Suppressor macrophage (primary cell): ENCODE results near the gene OR2A7.
"Not testable (repeated sequence)": the region's sequence is repeated elsewhere in the genome, so short reads cannot be mapped to it uniquely, and the experiment has no call there.

Experiments used
- DNase-seq, 4 experiments: peaks; one replicate each; pipeline ENCODE4 v3.0.0-alpha.2; 2020 to 2022
- total RNA-seq, 17 experiments: gene quantifications; one replicate each; lab custom pipeline; 2026; ENCODE audit warnings: mixed read lengths in 6 of 17, inconsistent platforms in 3 of 17; lab: John Stamatoyannopoulos, UW

The OR2A7 gene, protein sequence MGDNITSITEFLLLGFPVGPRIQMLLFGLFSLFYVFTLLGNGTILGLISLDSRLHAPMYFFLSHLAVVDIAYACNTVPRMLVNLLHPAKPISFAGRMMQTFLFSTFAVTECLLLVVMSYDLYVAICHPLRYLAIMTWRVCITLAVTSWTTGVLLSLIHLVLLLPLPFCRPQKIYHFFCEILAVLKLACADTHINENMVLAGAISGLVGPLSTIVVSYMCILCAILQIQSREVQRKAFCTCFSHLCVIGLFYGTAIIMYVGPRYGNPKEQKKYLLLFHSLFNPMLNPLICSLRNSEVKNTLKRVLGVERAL
- total RNA-seq = 0 to 0.99 (median 0.07) reads per million in 17 experiments

DNA sequence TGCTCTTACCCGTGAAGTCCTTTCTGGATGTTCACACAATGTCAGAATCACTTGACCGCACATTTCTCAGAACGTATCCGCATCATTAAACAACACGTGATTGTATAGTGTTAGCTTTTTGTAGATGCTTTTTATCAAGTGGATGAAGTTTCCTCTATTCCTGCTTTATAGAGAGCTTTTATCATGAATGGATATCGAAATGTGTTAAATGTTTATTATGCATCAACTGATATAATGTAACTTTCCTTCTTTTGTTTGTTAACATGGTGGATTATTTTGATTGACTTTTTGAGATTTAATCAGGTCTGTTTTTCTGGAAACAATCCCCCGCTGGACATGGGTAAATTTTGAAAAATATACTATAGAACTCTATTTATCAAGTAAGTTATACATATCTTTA is at the start of gene OR2A7:
TSS of gene OR2A7 (minus strand) at position 101 of the 400 bp plus-strand sequence. CDS start 5,164 bp downstream, outside the sequence.
- peak in 1 of 4 experiments; percentile 0 for DNase-seq

DNA sequence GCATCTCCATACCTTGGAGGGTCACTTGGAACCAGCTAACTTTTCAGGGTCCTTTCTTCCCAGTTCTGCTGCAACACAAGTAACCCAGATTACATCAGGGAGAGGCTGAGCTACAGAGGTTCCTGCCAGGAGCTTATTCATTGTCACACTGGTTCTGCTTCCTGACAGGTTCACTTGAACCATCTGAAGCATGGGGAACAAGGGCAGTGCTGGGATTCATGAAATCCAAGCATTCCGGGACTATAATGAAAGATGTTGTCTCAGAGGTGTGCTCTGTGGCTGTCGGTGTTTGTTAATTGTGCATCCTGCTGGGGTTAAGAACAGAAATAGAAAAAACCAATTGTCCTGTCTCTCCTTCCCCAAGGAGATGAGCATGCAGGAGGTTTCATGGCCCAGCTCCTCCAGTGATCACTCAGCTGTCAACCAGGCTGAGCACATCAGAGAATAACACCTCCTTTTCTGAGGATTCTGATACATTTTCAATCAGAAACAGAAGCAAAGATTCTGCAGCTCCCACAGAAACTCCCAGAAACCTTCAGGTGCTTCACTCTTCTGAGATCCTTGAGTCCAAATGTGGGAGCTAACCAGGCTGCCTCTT is 47.4 kb upstream of the OR2A7 start, which contains the start of gene OR2A1:
TSS of gene OR2A1 (plus strand) at position 548 of the 598 bp plus-strand sequence. CDS start 5,706 bp downstream, outside the sequence.
- DNase-seq = not testable (repeated sequence)

GRCh38 chr7:144311218-144311617 is 46.6 kb upstream of the OR2A7 start:
- DNase-seq = not testable (repeated sequence)

GRCh38 chr7:144309702-144310101 is 45.1 kb upstream of the OR2A7 start:
- DNase-seq = not testable (repeated sequence)

DNA sequence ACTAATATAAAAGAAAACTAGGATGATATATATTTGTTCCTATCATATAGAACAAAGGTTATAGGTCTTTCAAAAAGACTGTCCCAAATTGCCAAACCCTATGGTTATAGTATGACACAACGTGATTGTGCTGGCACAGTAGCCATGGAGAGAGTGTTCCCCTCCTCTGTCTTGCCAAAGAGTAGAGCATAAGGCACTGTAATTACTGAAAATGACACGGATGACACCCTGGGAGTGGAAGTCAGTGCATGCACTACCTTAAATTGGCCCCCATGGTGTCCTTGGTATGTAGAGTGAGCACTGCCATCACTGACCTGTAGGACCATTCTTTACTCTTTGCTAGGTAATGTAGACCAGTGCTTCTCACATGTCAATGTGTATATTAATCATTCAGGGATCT is 40.6 kb upstream of the OR2A7 start:
- DNase-seq = not testable (repeated sequence)

DNA sequence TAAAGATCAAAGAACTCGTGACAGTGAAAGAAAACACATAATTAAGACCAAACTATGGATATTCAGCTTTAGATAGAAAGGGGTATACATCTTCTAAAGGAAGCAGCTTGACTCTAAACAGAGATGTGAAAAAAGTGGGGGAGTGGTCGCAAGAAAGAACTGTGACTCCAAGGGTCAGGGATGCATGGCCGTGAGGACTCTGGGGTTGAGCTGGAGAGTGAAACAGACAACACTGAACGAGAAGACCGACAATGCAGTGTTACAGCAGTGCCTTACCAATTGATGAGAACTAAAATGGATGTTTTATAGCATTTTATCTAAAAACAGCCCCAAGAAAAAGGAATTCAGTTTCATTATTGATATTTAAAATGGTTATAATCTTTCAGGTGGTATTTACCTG is 39.0 kb upstream of the OR2A7 start:
- DNase-seq = not testable (repeated sequence)

- DNase-seq = not testable (repeated sequence)
Measured at GRCh38 chr7:144302578-144303303, 38.1 kb upstream of the OR2A7 start.

DNA sequence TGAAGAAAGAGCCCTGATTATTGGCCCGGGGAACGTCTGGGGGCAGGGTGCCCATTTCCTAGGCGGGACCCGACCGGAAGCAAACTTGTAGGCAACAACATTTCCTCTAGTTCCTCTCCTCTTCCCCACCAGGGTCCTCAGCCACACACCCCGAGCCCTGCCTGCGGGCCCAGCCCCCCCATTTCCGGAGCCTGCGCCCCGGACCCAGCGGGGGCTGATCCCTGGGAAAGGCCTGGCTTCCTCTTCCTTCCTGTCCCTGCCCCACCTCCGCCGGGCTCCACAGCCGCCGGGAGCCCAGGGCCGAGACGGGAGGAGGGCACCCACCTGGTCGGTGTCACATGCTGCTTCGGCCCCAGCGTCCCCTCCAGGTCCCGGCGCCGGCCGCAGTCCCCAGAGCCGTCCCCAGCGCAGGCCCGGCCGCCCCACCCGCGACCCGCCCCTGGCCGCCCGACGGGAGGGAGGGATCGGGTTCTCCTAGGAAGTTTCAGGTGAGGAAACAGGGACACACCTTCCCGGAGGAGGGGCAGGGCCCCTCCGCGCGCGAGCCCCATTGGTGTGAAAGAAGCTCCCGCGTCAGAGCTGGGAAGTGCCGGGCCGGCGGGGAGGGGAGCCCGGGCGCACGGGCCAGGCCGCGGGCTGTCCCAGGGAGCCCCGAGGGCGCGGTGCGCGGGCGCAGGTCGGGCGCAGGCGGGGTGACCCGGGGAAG is 29.4 kb upstream of the OR2A7 start:
- DNase-seq = not testable (repeated sequence)

GRCh38 chr7:144292384-144293161 is 28.0 kb upstream of the OR2A7 start:
- not testable (repeated sequence) for DNase-seq

GRCh38 chr7:144291607-144292006 is 27.0 kb upstream of the OR2A7 start:
- peak in 3 of 4 experiments; percentile 0 to 20 (median 4) for DNase-seq

DNA sequence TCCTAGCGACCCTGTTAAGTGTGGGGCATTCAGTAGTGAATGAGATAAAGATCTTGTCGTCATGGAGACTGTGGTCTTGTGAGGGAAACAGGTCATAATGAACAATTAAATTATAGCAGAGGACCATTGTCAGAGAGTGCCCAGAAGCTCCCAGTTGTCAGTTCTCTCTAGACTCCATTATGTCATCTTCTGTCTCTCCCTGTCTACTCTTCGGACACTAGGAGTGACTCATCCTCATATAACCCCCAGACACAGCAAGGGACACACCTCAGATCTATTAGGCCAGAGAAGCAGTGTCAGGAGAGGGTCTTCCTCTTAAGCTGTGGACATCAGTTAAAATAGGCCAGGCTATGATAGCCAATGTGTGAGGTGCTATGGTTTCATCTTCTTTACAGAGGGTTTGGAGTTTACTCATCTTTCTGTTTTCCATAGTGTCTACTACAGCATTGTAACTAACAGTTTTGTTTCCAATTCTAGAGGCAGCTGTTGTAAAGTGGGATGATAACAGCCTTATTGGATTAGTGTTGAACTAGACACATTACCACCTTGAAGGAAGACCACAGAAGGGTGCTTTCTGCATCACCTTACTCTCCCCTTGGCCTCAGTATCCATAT is 22.7 kb upstream of the OR2A7 start:
- not testable (repeated sequence) for DNase-seq

DNA sequence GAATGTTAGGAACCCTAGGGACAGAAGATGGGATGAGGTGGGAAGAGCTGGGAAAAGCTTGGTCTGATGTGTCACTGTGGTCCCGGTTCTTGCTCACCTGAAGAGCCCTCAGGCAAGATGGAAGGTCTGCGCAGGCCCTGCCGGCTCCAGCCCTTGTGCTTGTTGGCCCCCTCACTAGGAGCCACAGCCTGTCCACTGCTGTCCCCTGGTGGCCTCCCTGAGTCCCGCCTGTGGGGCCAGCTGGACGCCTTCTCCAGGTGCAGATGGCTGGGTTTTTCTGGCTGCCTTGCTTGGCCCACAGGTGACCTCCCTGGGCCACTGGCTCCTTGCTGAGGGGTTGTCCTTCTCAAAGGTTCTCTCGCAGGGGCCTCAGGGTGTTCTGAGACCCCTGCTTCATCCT is 19.1 kb upstream of the OR2A7 start:
- not testable (repeated sequence) for DNase-seq

DNA sequence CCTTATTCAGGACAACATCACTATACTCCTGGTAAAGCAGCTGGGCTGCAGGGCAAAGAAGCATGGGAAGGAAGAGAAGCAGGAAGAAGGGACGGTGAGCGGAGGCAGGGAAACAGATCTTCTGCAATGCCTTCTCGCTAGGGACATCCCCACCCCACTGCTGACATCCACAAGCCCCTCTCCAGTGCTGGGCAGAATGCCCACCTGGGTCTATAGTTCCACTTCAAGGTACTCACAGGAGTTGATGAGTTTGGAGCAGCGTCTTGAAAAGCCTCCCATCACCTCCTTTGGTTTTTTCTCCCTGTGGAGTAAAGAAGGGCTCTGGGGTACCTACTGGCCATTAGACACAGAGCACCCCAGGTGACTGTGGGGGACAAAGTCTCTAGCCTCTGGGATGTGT is 17.9 kb upstream of the OR2A7 start:
- not testable (repeated sequence) for DNase-seq

GRCh38 chr7:144281981-144282380 is 17.4 kb upstream of the OR2A7 start:
- DNase-seq = not testable (repeated sequence)

DNA sequence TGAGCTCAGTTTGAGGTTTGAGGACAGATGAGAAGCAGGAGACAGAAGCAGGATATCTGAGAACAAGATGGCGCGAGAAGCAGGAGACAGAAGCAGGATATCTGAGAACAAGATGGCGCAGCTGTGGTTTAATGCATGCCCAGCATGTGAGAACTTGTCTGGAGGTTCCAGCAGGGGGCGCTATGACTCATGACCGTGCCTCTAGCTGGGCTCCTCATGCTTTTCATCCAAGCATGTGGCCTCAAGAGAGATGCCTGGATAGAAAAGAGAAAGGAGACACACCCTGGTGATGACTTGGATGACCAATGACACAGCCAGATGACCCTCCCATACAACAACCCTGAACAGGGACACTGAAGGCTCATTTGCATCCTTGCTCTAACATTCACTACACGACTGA is 15.4 kb upstream of the OR2A7 start:
- not testable (repeated sequence) for DNase-seq

GRCh38 chr7:144275281-144275680 is 10.7 kb upstream of the OR2A7 start:
- DNase-seq = not testable (repeated sequence)

GRCh38 chr7:144269188-144269587 is 4.6 kb upstream of the OR2A7 start, which contains the start of gene CTAGE8:
Gene CTAGE8 (minus strand): TSS chr7:144269288. CDS start chr7:144269250, 38 bp downstream.
- not testable (repeated sequence) for DNase-seq

DNA sequence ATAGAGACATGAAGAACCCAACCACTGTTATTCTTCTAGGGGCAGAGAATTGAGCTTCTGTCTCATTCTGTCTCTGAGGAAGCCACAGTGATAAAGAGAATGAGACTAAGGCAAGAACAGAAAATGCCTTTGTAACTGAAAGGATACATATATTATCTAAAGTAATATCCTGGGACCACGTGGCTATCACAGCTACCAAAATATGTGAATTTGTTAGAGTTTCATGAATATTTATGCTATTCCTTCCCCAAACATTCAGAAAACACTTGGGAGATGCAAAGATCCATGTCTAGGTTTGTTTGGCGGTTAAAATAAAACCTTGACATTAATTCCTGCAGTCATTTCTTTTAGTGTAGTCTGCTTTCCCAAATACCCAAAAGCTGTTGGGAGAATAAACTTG is 2.5 kb downstream of the OR2A7 start:
- not testable (repeated sequence) for DNase-seq

GRCh38 chr7:144259067-144259466 is 5.5 kb downstream of the OR2A7 start:
- not testable (repeated sequence) for DNase-seq

DNA sequence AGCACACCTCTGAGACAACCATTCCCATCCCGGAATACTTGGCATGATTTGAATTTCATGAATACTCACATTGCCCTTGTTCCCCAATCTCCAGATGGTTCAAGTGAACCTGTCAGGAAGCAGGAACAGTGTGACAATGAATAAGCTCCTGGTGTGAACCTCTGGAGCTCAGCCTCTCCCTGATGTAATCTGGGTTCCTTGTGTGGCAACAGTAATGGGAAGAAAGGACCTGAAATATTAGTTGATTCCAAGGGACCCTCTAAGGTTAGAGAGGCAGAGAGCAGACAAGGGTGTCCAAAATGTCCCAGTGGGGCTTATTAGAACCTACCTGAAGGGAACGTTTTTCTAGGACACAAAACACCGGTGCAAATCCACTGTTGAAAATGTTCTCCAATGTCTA is 8.5 kb downstream of the OR2A7 start:
- peak; percentile 7 to 65 (median 39) for DNase-seq

GRCh38 chr7:144255471-144255897 is 9.1 kb downstream of the OR2A7 start:
- peak in 1 of 4 experiments; percentile 5 for DNase-seq
